ENCODE data around the gene NET1.

The NET1 gene

DNA sequence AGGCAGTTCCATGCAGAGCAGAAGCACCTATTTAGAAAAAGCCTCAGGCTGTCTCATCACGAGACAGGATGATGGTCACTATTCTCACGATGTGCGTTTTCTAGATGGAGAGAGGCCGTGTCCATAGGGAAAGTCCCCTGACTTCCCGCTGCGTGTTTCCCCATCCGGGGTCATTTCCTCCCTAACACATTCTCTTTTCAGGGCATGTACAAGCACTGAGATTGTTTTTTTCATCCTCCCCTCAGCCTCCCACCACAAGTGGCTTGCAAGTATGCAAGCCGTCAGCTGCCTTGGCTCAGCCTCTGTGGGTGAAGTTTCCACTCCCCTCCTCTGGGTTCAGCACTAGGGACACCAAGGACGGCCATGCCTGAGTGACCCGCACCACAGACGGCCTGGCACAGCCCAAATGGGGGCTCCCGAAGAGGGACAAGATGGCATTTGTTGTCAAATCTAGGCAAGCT is 89.7 kb downstream of the NET1 start:
- no peak overlapping the region for H3K4me3 ChIP-seq (ENCODE audit: low read depth, low read length)
- peak; percentile 2 for DNase-seq
- TF ChIP-seq CTCF (IDR thresholded peaks at IDR 0.05; ENCODE audit: low read depth, low read length, missing control alignments): no peak
- H3K27me3 ChIP-seq (replicated peaks): no peaks in the 10 kb centered on the region
- in situ Hi-C loops (cut with HindIII; ENCODE audit: low pct_ligation_motif_present, low sequenced_read_pairs): no loop called here
- H3K27ac ChIP-seq: no peak overlapping the region
- no peaks in the 10 kb centered on the region for H3K36me3 ChIP-seq (replicated peaks)

DNA sequence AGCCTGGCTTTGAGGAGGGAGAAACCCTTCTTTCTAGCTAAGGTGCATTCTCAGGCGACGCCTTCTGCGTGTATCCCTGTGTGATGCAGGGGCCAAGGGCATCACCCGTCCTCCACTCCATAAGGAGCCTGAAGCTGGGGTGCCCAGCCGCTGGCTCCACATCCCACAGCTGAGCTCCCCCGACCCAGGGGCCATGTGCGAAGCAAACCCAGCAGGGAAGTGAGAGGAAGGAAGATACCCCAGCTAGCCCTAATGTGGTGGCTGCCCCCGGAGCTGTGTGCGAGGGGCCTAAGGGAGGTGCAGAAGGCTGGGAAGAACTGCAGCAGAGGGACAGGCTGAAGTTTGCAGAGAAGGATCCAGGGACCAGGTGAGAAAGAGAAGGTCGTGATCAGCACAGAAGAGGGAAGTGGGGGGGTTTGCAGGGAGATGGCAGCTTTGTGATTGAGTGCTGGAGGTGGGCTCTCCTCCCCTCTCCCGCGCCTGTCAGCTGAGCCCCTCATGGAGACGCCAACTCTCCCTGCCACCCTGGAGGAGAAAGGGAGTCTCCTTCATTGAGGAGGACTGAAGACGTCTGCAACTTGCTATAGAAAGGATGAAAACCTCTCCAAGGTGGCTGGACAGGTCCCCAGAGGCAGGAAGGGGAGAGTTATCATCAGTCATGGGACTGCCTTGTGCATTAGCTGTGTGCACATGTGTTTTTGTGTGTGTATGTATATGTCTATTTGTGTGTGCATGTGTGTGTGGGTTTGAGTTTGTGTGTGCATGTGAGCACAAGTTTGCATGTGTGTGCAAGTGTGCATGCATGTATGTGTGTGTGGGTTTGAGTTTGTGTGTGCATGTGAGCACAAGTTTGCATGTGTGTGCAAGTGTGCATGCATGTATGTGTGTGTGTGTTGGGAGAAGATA is 90.5 kb downstream of the NET1 start:
- no peak for TF ChIP-seq CTCF (IDR thresholded peaks at IDR 0.05; ENCODE audit: low read depth, low read length, missing control alignments)
- in situ Hi-C loops (cut with HindIII; ENCODE audit: low pct_ligation_motif_present, low sequenced_read_pairs): no loop called here
- DNase-seq: no peak
- H3K27ac ChIP-seq: no peak overlapping the region
- no peaks in the 10 kb centered on the region for H3K27me3 ChIP-seq (replicated peaks)
- H3K4me3 ChIP-seq (ENCODE audit: low read depth, low read length): no peak overlapping the region
- H3K36me3 ChIP-seq (replicated peaks): no peaks in the 10 kb centered on the region

DNA sequence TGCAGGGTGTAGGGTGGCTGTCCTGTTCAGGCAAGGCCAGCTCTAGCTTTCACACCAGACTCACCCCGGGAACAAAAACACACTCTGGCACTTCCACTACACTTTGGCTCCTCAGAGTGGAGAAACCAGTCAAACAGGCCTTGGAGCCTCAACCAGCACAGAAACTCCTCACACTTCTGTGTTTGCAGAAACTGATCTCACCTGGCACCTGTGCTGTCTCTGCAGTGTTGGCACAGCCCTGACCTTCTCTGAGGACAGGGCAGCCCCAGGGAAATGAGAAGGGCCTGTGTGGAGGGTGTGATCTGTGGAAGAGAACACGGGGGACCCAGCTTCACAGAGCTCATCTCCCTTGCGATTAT is 91.1 kb downstream of the NET1 start:
- in situ Hi-C loops (cut with HindIII; ENCODE audit: low pct_ligation_motif_present, low sequenced_read_pairs): no loop called here
- H3K4me3 ChIP-seq (ENCODE audit: low read depth, low read length): no peak overlapping the region
- no peaks in the 10 kb centered on the region for H3K27me3 ChIP-seq (replicated peaks)
- no peak for TF ChIP-seq CTCF (IDR thresholded peaks at IDR 0.05; ENCODE audit: low read depth, low read length, missing control alignments)
- H3K27ac ChIP-seq: no peak overlapping the region
- no peak for DNase-seq
- no peaks in the 10 kb centered on the region for H3K36me3 ChIP-seq (replicated peaks)

GRCh38 chr10:5504146-5505072 is 92.1 kb downstream of the NET1 start:
- no peaks in the 10 kb centered on the region for H3K27me3 ChIP-seq (replicated peaks)
- in situ Hi-C loops (cut with HindIII; ENCODE audit: low pct_ligation_motif_present, low sequenced_read_pairs): no loop called here
- no peak for TF ChIP-seq CTCF (IDR thresholded peaks at IDR 0.05; ENCODE audit: low read depth, low read length, missing control alignments)
- H3K36me3 ChIP-seq (replicated peaks): no peaks in the 10 kb centered on the region
- H3K27ac ChIP-seq: no peak overlapping the region
- H3K4me3 ChIP-seq (ENCODE audit: low read depth, low read length): no peak overlapping the region
- no peak for DNase-seq

DNA sequence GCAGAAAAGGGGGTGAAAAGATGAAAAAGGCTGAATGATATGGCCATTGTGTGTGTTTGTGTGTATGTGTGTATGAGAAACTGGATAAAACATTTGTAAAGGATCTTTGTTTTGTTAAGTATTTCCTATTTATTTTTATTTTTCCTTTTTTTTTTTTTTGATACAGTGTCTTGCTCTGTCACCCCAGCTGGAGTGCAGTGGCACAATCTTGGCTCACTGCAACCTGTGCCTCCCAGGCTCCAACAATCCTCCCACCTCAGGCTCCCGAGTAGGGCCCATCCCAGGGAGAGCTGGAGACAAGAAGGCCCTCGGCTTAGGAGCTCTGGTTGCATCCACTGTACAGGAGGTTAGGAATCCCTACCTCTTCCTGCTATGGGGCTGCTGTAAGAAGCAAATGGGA is 93.9 kb downstream of the NET1 start:
- TF ChIP-seq CTCF (IDR thresholded peaks at IDR 0.05; ENCODE audit: low read depth, low read length, missing control alignments): no peak
- no peak overlapping the region for H3K4me3 ChIP-seq (ENCODE audit: low read depth, low read length)
- H3K27ac ChIP-seq: no peak overlapping the region
- no peaks in the 10 kb centered on the region for H3K27me3 ChIP-seq (replicated peaks)
- H3K36me3 ChIP-seq (replicated peaks): no peaks in the 10 kb centered on the region
- DNase-seq: no peak
- in situ Hi-C loops (cut with HindIII; ENCODE audit: low pct_ligation_motif_present, low sequenced_read_pairs): no loop called here
